ENCODE data around the gene TIMP4. TPM values are rescaled to one million over a fixed set of nuclear protein-coding genes. Genes with fewer than 3 reads are reported as not detected.

TIMP4 gene
- total RNA-seq, 1 donor from 2014 or later: 5.2 TPM

DNA sequence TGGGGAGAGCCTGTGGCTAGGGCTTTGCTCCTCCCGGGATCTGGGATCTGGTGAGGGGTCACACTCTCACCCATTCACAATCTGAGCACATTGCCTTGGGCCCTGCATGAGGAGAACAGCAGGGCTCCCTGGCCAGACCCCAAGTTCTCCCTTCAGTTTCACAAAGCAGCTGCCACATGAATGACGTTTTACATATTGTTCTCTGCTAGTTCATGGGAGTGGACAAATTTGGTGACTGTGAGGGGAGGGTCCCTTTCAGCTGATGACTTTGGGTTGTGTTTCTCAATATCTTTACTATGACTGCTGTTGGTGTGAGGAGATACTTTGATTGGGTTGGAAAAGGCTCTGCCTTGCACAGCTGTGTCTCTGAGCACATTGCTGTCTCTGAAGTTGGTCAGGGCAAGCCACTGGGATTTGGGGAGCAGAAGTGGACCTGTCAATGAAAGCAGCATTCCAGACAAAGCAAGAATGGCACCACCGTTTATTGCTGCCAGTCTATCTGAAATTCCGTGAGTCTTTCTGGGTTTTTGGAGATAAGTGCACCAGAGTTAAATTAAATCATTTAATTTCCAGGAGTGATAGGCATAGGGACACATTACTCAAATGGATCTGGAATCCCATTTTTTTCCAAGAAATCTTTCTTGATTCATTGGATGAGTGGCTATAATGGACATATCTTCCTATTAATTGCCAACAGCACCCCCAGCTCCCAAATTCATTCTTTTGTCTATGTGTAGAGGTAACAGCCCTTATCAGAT lies 10.3 kb downstream of the TIMP4 start:
- Histone ChIP-seq H3K4me1 (peaks cover 20% of the 10 kb centered on the region), H3K36me3 (no peaks in the 10 kb centered on the region), H3K9me3 (no peaks in the 10 kb centered on the region), H3K27me3 (ENCODE audit: low read depth) (no peaks in the 10 kb centered on the region), H3K4me3 (no peak overlapping the region), H3K27ac (no peak overlapping the region)
- intact Hi-C loops (cut with DNase I): no loop called here
- no peak for DNase-seq
- TF ChIP-seq, protein P1, sequence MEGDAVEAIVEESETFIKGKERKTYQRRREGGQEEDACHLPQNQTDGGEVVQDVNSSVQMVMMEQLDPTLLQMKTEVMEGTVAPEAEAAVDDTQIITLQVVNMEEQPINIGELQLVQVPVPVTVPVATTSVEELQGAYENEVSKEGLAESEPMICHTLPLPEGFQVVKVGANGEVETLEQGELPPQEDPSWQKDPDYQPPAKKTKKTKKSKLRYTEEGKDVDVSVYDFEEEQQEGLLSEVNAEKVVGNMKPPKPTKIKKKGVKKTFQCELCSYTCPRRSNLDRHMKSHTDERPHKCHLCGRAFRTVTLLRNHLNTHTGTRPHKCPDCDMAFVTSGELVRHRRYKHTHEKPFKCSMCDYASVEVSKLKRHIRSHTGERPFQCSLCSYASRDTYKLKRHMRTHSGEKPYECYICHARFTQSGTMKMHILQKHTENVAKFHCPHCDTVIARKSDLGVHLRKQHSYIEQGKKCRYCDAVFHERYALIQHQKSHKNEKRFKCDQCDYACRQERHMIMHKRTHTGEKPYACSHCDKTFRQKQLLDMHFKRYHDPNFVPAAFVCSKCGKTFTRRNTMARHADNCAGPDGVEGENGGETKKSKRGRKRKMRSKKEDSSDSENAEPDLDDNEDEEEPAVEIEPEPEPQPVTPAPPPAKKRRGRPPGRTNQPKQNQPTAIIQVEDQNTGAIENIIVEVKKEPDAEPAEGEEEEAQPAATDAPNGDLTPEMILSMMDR (IDR thresholded peaks at IDR 0.05): no peak
- ATAC-seq: no peak

DNA sequence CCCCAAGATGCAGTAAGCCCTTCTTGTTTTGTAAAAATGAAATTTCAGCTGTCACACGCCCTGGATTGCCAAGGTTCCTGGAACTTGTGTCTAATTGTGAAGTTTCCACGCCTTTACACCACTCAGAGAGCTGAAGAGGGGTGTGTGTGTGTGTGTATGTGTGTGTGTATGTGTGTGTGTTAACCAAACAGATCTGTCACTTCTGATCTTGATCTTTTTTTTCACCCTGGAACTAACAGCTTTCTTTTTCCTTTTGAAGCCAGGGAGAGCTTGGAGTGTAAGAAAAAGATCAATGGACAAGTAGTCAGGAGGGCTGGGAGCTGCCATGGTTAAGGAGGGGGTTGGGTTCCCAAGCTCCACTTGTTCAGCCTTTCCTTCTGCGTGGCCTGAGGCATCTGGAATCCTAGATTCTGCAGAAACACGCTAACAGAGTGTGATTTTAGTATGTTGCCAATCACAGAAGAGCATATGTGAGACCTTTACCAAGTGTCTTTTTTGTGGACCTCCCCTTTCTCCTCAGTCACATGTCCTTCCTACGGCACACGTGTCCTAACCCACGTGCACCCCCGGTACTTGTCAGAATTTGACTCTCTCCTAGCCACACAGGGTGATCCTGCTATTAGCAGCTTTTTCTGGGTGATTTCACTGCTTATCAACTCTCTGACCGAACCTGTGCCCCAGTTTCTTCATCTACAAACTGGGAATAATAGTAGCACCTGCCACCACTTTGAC lies 11.5 kb downstream of the TIMP4 start:
- H3K27ac ChIP-seq: no peak overlapping the region
- intact Hi-C loops (cut with DNase I): no loop called here
- TF ChIP-seq, protein P1 (IDR thresholded peaks at IDR 0.05): no peak
- H3K27me3 ChIP-seq (ENCODE audit: low read depth): no peaks in the 10 kb centered on the region
- ATAC-seq: no peak
- DNase-seq: no peak
- H3K4me1 ChIP-seq: peaks cover 26% of the 10 kb centered on the region
- no peak overlapping the region for H3K4me3 ChIP-seq
- H3K9me3 ChIP-seq: no peaks in the 10 kb centered on the region
- H3K36me3 ChIP-seq: no peaks in the 10 kb centered on the region

DNA sequence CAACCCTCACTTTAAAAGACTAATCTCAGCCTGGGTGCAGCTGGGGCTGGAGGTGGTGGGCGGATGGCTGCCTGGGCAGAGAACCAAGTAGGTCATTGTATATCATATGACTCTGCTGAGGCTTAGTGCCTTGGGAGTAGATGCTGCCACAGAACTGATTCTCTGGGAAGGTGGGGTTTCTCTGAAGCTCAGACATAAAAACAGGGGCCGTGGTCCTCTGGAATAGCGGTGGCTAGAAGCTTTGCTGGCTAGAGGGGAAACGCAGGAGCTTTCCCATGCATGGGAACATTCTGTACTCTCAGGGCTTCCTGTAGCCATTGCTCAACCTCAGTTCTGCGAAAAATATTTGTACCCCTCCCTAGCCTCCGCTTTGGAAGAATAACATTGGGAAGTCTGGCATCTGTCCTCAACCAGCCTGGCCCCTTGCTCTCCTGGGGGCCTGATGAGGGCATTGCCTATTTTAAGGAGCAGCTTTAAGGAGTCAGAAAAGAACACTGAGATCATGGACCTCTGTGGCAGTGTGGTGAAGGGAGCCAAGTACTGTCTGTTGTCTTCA lies 14.7 kb downstream of the TIMP4 start:
- Histone ChIP-seq H3K27me3 (ENCODE audit: low read depth) (no peaks in the 10 kb centered on the region), H3K4me3 (no peak overlapping the region), H3K4me1 (peaks cover 32% of the 10 kb centered on the region), H3K9me3 (no peaks in the 10 kb centered on the region), H3K27ac (peak overlapping the region; percentile 76), H3K36me3 (no peaks in the 10 kb centered on the region)
- DNase-seq: peak; percentile 51
- intact Hi-C loops (cut with DNase I): no loop called here
- peak; percentile 78 to 85 for ATAC-seq
- TF ChIP-seq, protein P1 (IDR thresholded peaks at IDR 0.05): no peak

DNA sequence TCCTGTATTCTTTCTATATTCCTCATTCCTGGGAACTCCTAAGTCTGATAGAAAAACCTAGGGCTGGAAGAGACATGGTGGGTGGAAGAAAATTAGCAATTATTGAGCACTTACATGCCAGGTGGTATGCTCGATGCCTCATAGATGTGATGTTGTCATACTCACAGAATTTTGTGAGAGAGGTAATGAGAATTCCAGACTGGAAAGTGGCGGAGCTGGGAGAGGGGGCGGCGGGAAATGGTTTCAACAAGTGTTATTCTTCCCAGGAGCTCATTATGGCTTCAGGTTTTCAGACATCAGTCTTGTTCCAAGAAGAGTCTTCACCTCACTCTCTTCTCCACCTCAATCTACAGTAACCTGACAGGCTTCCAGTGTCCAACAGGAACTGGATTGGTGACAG lies 16.2 kb downstream of the TIMP4 start:
- Histone ChIP-seq H3K4me3 (no peak overlapping the region), H3K36me3 (no peaks in the 10 kb centered on the region), H3K4me1 (peaks cover 42% of the 10 kb centered on the region), H3K27ac (no peak overlapping the region), H3K9me3 (no peaks in the 10 kb centered on the region), H3K27me3 (ENCODE audit: low read depth) (no peaks in the 10 kb centered on the region)
- TF ChIP-seq, protein P1 (IDR thresholded peaks at IDR 0.05): no peak
- no peak for ATAC-seq
- no peak for DNase-seq
- intact Hi-C loops (cut with DNase I): no loop called here

DNA sequence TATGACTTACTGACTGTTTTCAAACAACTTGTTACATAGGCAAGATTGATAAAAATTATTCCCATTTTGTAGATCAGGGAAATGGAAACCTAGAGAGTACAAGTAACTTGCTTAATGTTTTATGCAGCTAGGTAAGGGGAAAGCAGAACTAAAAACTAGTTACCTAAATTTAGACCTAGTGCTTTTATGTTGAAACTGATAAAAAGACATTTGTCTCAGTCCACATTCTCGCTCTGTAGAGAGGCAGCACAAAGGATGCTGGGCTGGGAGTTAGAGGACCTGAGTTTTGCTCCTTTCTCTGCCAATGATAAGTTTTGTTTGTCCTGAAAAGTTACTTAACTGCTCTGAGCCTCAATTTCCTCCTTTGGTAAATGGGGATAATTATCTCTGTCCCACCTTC lies 17.4 kb downstream of the TIMP4 start:
- H3K27me3 ChIP-seq (ENCODE audit: low read depth): no peaks in the 10 kb centered on the region
- peaks cover 42% of the 10 kb centered on the region for H3K4me1 ChIP-seq
- H3K27ac ChIP-seq: no peak overlapping the region
- no peaks in the 10 kb centered on the region for H3K9me3 ChIP-seq
- no peak for DNase-seq
- no peak for ATAC-seq
- TF ChIP-seq, protein P1 (IDR thresholded peaks at IDR 0.05): no peak
- no peak overlapping the region for H3K4me3 ChIP-seq
- intact Hi-C loops (cut with DNase I): no loop called here
- no peaks in the 10 kb centered on the region for H3K36me3 ChIP-seq
